ENCODE results near the gene DIPK1B.

DNA sequence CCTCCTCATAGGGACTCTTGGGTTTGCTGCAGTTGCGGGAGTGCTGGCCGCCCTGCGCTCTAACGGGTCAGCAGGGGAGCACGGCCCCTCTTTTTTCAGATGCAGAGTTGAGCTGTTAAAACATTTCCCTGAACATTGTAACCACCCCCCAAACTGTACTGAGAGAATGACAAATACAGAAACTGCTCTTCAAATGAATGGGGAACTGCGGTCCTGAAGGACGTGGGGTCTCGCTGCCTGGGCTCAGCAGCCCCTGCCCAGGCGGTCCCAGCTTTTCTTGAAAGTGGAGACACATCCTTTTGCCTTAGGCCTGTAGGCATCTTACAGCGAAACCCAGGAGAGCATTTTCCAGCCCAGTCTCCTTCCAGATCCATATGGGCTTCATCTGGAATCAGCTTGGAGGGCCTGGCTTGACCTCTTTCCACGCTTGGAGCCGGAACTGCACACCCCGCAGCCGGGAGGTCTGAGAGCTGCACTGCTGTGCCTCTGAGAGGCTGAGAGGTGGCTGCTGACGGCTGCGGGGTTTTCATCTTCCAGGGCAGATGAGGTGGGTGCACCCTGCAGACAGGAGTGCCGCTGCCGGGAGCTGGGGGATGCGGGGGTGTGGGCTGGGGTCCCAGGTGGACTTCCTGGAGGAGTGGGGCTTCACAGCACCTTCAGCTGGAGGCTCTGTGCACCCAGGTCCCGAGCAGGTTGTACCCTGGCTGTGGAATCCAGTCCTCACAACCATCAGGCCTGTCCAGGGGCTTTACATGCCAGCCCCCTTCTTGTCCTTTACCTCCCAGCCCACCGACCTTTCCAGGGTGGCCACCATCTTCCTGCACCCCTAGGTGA lies 23.9 kb upstream of the DIPK1B start:
- TF ChIP-seq POLR2A (IDR thresholded peaks at IDR 0.05) (no peak), POLR2AphosphoS5 (IDR thresholded peaks at IDR 0.05) (no peak)
- TF ChIP-seq, protein P1, sequence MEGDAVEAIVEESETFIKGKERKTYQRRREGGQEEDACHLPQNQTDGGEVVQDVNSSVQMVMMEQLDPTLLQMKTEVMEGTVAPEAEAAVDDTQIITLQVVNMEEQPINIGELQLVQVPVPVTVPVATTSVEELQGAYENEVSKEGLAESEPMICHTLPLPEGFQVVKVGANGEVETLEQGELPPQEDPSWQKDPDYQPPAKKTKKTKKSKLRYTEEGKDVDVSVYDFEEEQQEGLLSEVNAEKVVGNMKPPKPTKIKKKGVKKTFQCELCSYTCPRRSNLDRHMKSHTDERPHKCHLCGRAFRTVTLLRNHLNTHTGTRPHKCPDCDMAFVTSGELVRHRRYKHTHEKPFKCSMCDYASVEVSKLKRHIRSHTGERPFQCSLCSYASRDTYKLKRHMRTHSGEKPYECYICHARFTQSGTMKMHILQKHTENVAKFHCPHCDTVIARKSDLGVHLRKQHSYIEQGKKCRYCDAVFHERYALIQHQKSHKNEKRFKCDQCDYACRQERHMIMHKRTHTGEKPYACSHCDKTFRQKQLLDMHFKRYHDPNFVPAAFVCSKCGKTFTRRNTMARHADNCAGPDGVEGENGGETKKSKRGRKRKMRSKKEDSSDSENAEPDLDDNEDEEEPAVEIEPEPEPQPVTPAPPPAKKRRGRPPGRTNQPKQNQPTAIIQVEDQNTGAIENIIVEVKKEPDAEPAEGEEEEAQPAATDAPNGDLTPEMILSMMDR (IDR thresholded peaks at IDR 0.05 in 8 of 11, conservative IDR thresholded peaks at IDR 0.05 in 3 of 11) = no peak
